Activated CD4-positive, alpha-beta T cell treated with anti-CD3 and anti-CD28 coated beads, Interleukin-2, Interleukin-6, amounts not matched to agents 100 ng/mL and 50 ng/mL, durations not matched to agents 16 hours and 8 hours (primary cell): Measurements from ENCODE around the gene CCDC122.

Experiments used
- DNase-seq: peaks from one replicate; pipeline ENCODE4 v3.0.0-alpha.2; 2020

Gene CCDC122

DNA sequence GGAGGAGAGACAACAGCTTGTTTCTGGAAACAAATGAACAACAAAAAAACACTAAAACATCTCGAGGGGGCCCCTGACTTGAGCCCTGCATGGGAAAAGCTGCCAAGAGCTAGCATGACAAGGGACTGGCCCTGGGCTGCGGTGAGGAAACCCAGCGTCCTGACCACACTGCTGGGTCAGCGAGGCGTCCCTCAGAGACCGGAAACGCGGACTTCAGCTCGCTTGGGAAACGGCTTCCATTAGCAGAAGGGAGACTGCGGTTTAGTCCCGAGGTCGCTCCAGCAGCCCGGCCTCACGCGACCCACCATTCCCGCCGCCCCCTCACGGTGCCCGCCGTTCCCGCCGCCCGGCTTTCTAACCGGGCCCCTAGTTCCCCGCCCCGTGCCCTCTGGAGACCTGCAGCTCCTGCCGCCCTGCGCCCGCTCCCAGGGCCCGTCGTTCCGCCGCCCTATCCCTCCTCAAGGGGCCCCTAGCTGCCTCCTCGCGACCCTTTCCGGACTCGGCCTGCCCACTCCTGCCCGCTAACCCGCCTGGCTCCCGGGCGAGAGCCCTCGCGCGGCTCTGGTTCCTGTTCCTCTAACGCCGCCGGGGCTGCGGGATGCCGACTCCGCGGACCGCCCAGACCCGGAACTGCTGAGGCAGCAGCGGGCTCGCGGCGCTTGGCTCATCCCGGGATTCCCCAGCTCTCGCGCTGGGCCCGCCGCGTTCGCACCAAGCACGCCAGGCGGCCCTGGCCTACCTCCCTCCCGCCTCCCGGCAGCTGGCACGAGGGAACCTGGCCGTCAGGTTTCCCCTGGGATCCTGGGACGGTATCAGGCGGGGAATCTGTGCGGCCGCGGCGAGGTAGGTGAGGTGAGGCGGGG, at the start of gene CCDC122:
TSS of gene CCDC122 (minus strand) at position 849 of the 863 bp plus-strand sequence. CDS start 10,364 bp downstream, outside the sequence.
- peak; percentile 79 for DNase-seq

DNA sequence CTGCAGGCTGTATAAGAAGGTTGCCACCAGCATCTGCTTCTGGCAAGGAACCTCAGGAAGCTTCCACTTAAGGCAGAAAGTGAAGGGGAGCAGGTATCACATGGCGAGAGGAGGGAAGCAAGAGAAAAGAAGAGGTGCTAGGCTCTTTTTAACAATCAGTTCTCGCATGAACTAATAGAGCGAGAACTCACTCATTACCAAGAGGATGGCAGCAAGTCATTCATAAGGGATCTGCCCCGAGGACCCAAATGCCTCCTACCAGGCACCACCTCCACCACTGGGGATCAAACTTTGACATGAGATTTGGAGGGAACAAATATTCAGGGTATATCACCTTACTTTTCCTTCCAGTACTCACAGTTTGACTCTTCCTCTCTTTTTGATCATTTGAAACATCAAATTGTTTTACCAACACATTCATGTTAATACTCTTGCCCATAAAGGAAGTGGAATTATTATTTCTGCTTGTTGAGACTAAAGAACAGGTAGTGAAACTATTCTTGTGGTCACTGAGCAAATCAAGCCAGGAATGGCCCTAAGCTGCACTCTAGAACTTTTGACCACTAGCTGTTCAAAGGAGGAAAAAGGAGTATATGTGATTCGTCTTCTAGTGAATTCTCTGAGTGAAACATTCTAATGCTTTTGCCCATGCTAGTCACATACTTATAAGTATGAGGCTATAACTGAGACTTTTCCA, 45.2 kb upstream of the CCDC122 start:
- DNase-seq, result no peak

DNA sequence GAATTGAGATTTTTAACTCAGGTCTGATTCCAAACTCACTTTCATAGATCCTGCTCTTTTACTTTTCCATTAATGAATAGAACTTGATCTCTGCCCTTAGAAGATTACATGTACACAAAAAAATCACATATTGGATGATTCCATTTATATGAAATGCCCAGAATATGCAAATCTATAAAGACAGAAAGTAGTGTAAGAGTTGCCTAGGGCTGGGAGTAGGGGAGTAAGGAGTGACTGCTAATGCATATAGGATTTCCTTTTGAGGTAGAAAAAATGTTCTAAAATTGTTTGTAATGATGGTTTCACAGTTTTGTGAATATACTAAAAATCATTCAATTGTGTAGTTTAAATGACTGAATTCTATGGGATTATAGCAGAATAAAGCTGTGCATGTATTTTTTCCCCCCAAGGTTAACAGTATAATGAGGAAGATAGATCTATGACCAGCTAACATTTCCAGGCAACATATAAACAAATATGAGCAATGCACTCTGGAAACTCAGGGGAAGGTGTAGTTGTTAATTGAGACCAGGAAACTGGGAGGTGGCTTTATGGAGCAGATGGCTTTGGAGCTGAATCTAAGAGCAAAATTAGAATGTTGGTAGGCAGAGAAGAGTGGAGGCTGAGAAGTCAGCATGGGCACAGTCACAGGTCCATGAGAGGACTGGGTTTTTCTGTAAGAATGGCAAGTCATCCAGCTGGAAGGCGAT, 41.6 kb upstream of the CCDC122 start:
- no peak for DNase-seq

DNA sequence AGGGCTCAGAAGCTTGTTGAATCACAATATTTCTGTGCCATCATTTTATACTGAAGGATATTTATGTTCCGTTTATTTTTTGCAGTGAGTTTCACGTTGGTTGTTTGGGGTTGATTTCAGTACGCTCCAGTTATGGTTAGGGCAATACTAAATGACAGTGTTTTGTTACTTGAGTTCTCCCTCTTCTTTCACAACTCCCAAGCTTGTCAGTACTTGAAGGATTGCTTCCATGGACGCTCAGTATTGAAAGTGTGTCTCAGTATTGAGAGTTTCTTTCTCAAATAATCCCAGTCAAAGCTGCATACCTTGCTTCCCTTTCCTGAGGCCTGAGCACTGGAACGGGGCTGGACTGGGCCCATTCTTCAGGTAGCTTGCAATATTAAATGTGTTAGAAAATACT, 39.1 kb upstream of the CCDC122 start:
- no peak for DNase-seq

DNA sequence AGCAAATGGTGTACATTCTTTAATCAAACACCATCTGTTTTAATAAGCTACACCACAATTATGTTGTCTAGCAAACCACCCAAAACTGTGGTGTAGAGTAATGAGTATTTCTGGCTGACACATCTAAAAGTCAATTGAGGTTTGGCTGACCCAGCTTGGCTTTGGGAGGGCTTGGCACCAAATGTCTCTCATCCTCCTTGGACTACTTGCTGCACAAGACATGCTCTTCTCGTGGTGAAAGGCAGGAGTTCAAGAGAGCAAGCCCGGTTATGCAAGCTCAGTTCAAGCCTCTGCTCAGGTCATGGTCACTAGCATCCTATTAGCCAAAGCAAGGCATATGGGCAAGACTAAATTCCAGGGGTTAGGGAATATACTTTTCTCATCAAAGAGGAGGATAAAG, 37.3 kb upstream of the CCDC122 start:
- DNase-seq, result no peak

DNA sequence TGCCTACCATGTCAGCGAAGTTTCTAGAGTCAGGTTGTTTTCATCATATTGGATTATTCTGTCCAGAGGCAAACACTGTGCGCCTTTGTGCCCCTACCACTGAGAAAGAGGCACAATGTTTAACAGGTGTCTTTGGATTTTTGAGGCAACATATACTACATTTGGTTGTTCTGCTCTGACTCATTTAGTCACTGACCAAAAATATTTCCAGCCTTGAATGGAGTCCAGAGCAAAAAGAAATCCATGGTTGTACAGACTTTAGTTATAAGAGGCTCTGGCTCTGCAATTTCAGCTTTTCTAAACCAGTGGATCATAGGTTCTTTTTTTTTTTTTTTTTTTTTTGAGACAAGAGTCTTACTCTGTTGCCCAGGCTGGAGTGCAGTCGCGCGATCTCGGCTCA, 35.9 kb upstream of the CCDC122 start:
- no peak for DNase-seq

DNA sequence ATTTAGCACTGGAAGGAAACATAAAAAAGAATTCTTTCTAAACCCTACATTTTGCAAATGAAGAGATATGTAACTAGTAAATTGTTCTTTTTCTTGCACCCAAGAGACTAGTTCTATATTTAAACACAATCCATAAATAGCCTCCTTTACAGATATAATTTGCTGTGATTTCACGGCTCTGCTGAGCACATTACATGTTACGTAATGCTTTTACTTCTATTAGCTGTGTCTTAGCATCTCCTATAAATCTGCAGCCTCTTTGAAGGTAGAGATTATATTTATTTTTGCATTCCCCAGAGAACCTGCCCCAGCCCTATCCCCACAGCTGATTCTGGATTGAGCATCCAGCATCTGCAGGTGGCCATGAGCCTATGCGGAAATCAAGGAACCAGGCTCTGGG, 32.3 kb upstream of the CCDC122 start:
- no peak for DNase-seq

DNA sequence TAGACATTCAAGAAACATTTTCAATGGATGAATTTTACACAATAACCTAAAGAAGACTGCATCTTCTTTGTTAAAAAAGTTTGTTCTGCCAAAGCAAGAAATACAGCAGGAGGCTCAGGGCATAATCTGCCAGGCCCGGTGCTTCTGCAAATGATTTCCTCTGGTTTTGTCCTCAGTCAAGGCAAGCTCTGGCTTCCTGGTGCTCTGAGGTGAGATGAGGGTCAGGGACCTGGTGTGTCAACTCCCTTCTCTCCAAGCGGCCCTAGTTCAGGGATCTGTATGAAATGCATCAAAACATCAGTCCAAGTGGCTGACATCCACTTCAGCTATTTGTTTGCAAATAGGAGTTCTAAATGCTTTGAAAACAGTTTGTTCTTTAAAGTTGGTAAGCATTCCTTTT, 31.7 kb upstream of the CCDC122 start:
- no peak for DNase-seq

DNA sequence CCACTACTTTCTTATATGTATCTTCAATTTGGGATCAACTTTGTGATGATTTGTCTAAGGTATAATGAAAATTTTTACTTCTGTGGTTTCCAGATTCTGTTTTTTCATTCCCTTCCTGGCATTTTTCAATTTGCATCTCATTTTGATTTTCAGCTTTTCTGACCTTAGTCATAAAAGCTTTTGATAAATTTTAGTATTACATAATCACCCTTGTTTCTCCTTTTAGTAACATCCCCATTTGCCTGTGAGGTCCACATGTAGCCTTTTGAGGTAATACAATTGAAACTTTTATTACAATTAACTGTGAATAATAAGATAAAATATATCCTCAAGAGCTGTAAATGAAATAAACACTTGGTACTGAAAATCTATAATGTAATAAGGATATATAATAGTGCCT, 31.3 kb upstream of the CCDC122 start:
- DNase-seq, result no peak

DNA sequence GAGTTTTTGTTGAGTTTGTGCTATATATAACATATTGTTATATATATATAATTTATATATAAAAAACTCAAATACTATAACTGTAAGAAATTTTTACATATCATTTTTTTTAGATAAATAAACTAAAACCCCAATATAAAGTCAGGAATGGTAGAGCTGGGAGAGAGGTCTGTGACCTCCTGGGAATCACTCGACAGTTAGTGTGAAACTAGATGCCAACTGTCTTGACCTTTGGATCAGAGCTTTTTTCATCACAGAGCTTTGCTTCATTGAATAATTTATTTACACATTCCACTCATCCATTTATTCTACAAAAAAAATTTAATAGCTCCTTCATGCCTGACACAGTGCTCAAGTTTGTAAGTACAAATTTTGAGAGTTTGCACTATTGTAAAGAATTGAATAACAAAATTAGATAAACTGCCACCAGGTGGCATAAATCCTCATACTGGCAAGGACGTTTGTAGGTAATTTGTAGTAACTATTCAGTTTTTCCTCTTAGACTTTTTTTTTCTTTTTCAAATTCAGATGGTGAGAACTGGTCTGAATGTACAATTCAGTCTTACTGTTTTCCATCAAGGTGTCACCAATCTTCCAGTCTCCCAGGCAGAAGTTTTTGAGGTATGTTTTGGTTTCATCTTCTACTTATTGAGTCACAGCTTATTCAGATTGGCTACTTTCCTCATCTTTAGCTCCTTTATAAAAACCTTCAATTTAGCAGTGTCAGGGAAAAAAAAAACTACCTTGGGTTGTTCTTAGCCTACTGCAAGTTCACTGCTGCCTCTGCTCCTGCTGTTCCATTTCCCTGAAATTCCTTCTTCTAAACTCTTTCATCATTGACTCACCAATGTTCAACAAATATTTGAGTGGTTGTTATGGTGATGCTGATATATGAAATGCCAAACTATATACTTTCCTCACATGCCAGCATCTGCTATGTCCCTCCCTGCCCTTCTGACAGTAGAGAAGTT, 28.9 kb upstream of the CCDC122 start:
- DNase-seq, result peak; percentile 22

DNA sequence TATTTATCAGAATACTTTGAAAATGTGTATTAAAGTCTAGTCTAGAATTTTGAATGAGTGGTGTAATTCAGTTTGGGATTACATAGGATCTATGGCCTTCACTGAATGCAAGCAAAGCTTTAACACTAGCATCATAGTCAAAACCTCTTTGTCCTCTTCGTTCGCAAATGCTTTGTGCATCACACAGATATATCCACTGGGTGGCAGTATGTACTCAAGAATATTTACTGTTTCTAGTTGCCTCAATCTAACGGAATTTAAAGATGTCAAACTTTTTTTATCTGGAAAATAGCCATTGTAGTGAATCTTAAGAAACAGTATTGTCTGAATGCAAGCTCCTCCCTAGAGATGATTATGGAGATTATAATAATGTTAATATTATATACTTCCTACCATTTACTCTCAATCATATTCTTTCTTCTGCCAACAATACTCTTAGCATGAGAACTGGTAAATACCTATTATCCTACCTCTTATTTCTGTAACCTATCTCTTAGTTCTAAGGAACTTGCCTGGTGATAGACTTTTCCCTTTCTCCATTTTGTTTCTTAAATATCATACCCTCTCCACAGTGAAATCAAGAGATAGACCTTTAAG, 26.0 kb upstream of the CCDC122 start:
- peak; percentile 56 for DNase-seq

DNA sequence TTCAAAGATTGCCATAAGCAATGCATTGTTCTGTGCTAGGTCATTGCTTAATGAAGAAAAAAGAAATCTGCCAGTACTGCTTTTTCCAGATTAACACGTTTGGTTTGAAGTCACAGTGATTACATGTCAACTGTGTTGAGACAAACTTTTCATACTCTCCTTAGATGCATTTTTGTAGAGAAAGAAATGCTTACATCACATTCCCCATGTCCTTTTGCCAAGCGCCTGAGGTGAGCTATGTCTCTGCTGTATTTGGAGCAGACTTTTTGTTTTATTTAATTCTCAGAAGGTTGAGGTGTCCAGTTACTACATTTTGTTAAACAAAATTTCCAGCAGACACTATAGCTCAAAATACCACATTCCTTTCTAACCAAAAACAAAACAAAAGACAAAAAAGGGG, 16.4 kb upstream of the CCDC122 start:
- no peak for DNase-seq

DNA sequence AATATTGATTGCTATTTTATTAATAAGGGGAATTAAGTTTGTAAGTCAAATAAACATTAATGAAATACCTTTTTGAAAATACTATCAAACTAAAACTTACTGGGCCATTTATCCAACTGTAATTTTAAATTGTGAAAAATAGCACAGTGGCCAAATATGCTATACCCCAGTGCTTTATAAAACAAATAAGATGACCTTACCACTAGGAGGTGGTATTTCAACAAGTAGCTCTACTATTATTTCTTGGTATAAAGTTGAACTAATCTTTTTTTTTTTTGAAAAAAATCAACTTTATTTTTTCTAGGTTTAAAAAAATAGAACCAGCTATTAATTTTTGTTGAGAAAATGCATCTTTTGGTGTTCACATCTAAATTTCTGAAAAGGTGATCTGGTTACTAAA, 14.9 kb upstream of the CCDC122 start:
- DNase-seq, result no peak

DNA sequence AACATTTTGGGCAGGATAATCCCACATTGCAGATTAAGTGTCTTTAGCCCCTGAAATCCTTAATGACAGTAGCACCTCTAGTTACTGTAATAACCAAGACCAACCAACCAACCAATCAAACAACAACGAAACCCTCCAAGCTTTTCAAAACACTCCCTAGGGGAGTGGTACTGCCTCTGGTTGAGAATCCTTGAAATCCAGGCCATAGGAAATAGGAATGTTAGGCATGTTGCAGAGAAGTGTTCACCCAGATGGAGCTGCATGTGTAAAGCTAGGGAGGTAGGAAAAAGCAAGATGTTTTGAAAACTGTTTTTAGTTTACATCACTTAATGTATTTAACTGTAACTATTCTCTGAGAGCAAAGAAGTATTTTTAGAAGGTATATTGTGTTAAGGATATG, 4.7 kb upstream of the CCDC122 start:
- no peak for DNase-seq

DNA sequence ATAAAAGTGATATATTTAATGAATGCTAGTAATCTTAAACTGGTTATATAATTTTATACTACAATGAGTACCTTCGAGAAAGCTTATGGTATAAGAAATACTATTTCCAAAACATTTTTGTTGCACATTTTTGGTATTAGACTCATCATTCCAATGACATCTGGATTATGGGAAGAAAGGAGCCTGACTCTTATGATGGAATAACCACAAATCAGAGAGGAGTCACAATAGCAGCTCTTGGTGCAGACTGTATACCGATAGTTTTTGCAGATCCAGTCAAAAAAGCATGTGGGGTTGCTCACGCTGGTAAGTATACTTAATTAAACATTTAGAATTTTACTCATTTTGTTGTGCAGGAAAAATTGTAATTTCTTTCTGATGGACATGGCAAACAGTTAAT, 4.1 kb upstream of the CCDC122 start:
- no peak for DNase-seq

DNA sequence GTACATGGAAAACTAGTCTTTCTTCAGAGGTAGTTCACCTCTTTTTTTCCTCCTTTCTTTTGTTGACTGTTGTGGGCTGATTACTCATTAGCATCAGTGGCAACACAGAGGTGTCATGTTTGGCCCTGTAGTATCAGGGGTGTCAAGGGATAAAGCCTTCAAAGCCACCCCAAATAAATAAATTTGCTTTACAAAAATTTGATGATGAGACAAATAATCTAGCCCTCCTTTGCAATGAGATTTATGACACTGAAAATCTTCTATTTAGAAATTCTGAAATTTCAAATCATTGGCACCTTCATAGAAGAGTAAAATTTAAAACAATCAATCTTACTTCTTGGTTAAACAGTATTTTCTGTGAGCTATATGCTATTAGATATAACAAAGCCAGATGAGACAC, 2.0 kb upstream of the CCDC122 start:
- DNase-seq, result no peak

DNA sequence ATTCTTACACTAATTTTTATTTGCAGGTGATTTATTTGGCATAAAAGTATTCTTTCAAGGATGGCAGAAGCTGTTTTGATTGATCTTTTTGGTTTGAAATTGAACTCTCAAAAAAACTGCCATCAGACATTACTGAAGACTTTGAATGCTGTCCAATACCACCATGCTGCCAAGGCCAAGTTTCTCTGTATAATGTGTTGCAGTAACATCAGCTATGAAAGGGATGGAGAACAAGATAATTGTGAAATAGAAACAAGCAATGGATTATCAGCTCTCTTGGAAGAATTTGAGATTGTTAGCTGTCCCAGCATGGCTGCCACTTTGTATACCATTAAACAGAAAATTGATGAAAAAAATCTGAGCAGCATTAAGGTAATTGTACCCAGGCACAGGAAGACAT, 1.4 kb upstream of the CCDC122 start:
- no peak for DNase-seq

DNA sequence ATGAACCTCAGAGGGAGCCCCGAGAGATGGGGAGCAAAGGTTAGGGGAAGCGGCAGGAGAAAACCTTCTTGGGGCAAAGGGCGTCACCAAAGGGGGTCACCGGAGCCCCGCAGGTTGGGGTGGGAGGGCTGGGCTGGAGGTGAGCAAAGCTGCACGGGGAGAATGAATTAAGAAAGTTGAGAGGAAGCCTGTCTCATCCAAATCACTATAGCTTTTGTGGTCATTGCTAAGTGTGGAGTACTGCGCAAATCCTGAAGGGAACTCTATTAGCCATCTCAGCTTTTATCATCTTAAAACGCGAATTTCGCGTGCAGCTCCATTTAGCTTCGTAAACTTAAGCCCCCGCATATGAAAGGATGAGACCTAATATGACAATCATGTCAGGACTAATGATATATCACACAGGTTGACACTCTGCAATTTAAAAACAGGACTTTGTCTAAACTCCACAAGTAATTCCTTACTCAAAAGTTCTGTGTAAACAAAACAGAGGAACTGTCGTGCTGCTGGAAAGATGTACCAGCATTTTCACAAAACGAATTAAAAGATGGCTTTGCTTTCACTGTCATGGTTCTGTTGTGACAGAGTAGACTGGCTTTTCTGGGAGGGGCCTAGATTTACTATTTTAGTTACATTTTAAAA, 795 bp upstream of the CCDC122 start:
- no peak for DNase-seq

DNA sequence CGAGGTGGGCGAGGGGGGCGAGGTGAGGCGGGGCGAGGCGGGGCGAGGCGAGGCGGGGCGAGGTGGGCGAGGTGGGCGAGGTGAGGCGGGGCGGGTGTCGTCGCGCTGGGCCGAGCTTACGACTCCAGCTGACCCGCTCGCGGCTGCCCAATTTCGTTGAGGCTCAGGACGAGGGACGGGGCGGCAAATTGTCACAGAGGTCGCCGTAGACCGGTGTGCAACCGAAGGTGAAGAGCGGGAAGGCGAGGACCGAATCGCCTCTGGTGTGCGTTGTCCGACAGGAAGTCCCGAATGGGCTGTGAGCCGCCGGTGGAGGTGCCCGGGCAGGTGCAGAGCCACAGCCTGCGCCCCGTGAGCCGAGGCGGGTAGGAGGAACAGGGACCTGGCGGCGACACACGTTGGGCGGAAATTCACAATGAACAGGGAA, 228 bp upstream of the CCDC122 start, which contains the start of gene LACC1:
TSS of gene LACC1 (plus strand) at position 150 of the 427 bp plus-strand sequence. CDS start 1,082 bp downstream, outside the sequence.
- DNase-seq, result peak; percentile 33

DNA sequence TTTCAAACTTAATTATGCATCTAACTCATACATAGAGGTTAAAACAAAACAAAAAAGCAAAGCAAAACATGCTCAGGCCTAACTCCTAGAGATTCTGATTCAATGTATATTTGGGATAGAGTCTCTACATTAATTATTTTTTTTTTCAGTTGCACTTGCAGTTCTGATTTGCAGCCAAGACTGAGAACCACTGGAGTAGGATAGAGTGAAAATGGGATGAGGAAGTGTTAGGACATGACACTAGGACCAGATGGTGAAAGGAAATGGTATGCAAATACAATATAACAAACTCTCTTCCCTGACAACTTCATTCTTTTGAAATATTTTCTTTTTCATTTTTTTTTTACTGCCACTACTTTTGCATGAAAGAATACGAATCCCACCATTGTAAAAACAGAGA, 1.8 kb downstream of the CCDC122 start:
- DNase-seq, result no peak

DNA sequence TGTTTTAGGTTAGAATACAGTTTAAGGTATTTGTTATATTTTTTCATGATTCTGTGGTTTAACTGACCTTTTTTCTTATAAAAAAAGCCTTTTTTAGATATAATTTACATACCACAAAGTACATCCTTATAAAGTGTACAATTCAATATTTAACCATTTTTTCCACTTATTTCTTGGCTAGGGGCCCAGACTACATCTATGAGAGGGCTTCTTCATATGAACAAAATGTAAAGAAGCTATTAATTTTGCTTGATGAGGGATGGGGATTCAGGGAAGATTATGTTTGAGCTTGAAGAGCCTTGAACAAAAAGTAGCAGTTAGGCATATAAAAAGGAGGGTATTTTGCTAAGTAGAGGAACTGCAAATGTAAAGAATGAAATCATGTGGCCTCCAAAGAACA, 2.2 kb downstream of the CCDC122 start:
- DNase-seq, result no peak
